ENCODE measurements around the gene NOS1.
"Not testable (repeated sequence)": the region's sequence is repeated elsewhere in the genome, so short reads cannot be mapped to it uniquely, and the experiment has no call there.

Gene NOS1

GRCh38 chr12:117202033-117202432 is 159.4 kb downstream of the NOS1 start:
- H3K36me3 ChIP-seq (ENCODE audit: low read depth) = no peaks in the 10 kb centered on the region
- H3K27me3 ChIP-seq (ENCODE audit: insufficient read depth, poor library complexity, severe bottlenecking) = no peaks in the 10 kb centered on the region
- H3K9me3 ChIP-seq (ENCODE audit: severe bottlenecking) = no peaks in the 10 kb centered on the region
- no peaks in the 10 kb centered on the region for H3K4me1 ChIP-seq (ENCODE audit: insufficient read depth, poor library complexity, severe bottlenecking)
- no peak overlapping the region for H3K4me3 ChIP-seq (ENCODE audit: severe bottlenecking)
- H3K27ac ChIP-seq (ENCODE audit: poor library complexity, severe bottlenecking) = no peak overlapping the region
- TF ChIP-seq CTCF (IDR thresholded peaks at IDR 0.05; ENCODE audit: poor library complexity, severe bottlenecking) = no peak
- ATAC-seq (ENCODE audit: low read depth) (no peak), DNase-seq (ENCODE audit: low spot score) (no peak)

- not testable (repeated sequence) for H3K9me3 ChIP-seq (ENCODE audit: severe bottlenecking); DNase-seq (ENCODE audit: low spot score); H3K36me3 ChIP-seq (ENCODE audit: low read depth); H3K27ac ChIP-seq (ENCODE audit: poor library complexity, severe bottlenecking); H3K4me1 ChIP-seq (ENCODE audit: insufficient read depth, poor library complexity, severe bottlenecking); H3K4me3 ChIP-seq (ENCODE audit: severe bottlenecking); ATAC-seq (ENCODE audit: low read depth); H3K27me3 ChIP-seq (ENCODE audit: insufficient read depth, poor library complexity, severe bottlenecking)
These were observed 161.3 kb downstream of the NOS1 start for GRCh38 chr12:117199956-117200744.

- H3K27ac ChIP-seq (ENCODE audit: poor library complexity, severe bottlenecking); H3K4me1 ChIP-seq (ENCODE audit: insufficient read depth, poor library complexity, severe bottlenecking); H3K36me3 ChIP-seq (ENCODE audit: low read depth); ATAC-seq (ENCODE audit: low read depth); H3K27me3 ChIP-seq (ENCODE audit: insufficient read depth, poor library complexity, severe bottlenecking); DNase-seq (ENCODE audit: low spot score); H3K4me3 ChIP-seq (ENCODE audit: severe bottlenecking); H3K9me3 ChIP-seq (ENCODE audit: severe bottlenecking): not testable (repeated sequence)
These were observed 165.1 kb downstream of the NOS1 start for GRCh38 chr12:117196334-117196733.

- H3K4me3 ChIP-seq (ENCODE audit: severe bottlenecking); ATAC-seq (ENCODE audit: low read depth); DNase-seq (ENCODE audit: low spot score); H3K4me1 ChIP-seq (ENCODE audit: insufficient read depth, poor library complexity, severe bottlenecking); H3K36me3 ChIP-seq (ENCODE audit: low read depth); H3K9me3 ChIP-seq (ENCODE audit: severe bottlenecking); H3K27me3 ChIP-seq (ENCODE audit: insufficient read depth, poor library complexity, severe bottlenecking); H3K27ac ChIP-seq (ENCODE audit: poor library complexity, severe bottlenecking): not testable (repeated sequence)
These were observed 166.4 kb downstream of the NOS1 start for GRCh38 chr12:117195027-117195426.

GRCh38 chr12:117193903-117194302 is 167.5 kb downstream of the NOS1 start:
- no peak overlapping the region for H3K4me3 ChIP-seq (ENCODE audit: severe bottlenecking)
- no peak for TF ChIP-seq CTCF (IDR thresholded peaks at IDR 0.05; ENCODE audit: poor library complexity, severe bottlenecking)
- H3K36me3 ChIP-seq (ENCODE audit: low read depth) = peaks cover 2% of the 10 kb centered on the region
- no peaks in the 10 kb centered on the region for H3K9me3 ChIP-seq (ENCODE audit: severe bottlenecking)
- no peaks in the 10 kb centered on the region for H3K4me1 ChIP-seq (ENCODE audit: insufficient read depth, poor library complexity, severe bottlenecking)
- H3K27ac ChIP-seq (ENCODE audit: poor library complexity, severe bottlenecking) = no peak overlapping the region
- DNase-seq (ENCODE audit: low spot score) (no peak), ATAC-seq (ENCODE audit: low read depth) (no peak)
- H3K27me3 ChIP-seq (ENCODE audit: insufficient read depth, poor library complexity, severe bottlenecking) = no peaks in the 10 kb centered on the region

- ATAC-seq (ENCODE audit: low read depth); H3K27ac ChIP-seq (ENCODE audit: poor library complexity, severe bottlenecking); H3K4me1 ChIP-seq (ENCODE audit: insufficient read depth, poor library complexity, severe bottlenecking); DNase-seq (ENCODE audit: low spot score); H3K4me3 ChIP-seq (ENCODE audit: severe bottlenecking); H3K27me3 ChIP-seq (ENCODE audit: insufficient read depth, poor library complexity, severe bottlenecking); H3K9me3 ChIP-seq (ENCODE audit: severe bottlenecking): not testable (repeated sequence)
- peaks cover 13% of the 10 kb centered on the region for H3K36me3 ChIP-seq (ENCODE audit: low read depth)
These were observed 168.8 kb downstream of the NOS1 start for GRCh38 chr12:117192581-117192980.

GRCh38 chr12:117192057-117192456 is 169.4 kb downstream of the NOS1 start:
- peaks cover 16% of the 10 kb centered on the region for H3K36me3 ChIP-seq (ENCODE audit: low read depth)
- H3K9me3 ChIP-seq (ENCODE audit: severe bottlenecking) = no peaks in the 10 kb centered on the region
- peaks cover 4% of the 10 kb centered on the region for H3K4me1 ChIP-seq (ENCODE audit: insufficient read depth, poor library complexity, severe bottlenecking)
- DNase-seq (ENCODE audit: low spot score) (no peak), ATAC-seq (ENCODE audit: low read depth) (no peak)
- no peaks in the 10 kb centered on the region for H3K27me3 ChIP-seq (ENCODE audit: insufficient read depth, poor library complexity, severe bottlenecking)
- no peak for TF ChIP-seq CTCF (IDR thresholded peaks at IDR 0.05; ENCODE audit: poor library complexity, severe bottlenecking)
- H3K4me3 ChIP-seq (ENCODE audit: severe bottlenecking) = no peak overlapping the region
- no peak overlapping the region for H3K27ac ChIP-seq (ENCODE audit: poor library complexity, severe bottlenecking)
